GM21717 (cell line): Measurements from ENCODE around the gene RASL10B.

Experiments
- ATAC-seq: cut with Tn5 transposase; IDR thresholded peaks from one replicate; pipeline ENCODE4 v1.9.1; 2021; ENCODE audit warnings: mild to moderate bottlenecking, moderate library complexity; ENCODE audit not compliant: unreplicated experiment

Gene RASL10B

DNA sequence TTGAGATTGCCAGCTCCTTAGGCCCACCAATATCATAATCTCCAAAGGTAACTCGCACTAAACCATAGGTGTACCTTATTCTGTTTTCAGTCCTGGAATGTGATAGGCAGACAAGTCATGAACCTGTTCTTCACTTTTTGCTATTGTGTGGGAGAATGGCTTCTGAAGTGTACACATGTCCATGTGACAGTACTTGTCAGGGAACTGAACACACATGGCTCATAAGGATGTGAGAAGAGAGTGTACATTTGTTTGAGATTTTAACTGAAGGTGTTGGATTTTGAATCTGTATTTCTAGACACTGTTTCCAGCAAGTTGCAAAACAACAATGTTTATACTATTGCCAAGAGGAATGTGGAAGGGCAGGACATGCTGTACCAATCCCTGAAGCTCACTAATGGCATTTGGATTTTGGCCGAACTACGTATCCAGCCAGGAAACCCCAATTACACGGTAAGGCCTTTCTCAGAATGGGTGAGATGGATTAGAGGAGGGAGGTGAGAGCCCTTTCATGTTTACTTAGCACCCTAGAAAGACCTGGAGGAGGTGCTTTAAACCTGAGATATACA lies 14.5 kb upstream of the RASL10B start:
- no peak for ATAC-seq

DNA sequence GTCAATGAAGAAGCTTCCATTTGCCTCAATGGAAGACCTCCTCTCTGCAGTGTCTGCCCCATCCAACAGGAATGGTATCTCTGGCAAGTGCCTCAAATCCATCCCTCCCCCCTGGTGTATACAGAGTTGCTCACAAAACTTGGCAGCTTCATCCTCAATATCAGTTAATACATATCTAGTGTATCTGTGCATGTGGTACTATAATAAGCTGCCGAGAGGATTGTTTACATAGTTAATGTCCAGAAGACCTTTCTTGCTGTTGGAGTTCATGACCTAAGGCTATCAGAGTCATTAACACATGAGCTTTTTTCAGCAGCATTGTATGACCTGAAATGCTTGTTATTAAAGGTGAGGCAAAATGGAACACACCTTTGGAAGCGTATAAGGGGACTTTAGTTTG lies 14.0 kb upstream of the RASL10B start:
- ATAC-seq, result no peak

DNA sequence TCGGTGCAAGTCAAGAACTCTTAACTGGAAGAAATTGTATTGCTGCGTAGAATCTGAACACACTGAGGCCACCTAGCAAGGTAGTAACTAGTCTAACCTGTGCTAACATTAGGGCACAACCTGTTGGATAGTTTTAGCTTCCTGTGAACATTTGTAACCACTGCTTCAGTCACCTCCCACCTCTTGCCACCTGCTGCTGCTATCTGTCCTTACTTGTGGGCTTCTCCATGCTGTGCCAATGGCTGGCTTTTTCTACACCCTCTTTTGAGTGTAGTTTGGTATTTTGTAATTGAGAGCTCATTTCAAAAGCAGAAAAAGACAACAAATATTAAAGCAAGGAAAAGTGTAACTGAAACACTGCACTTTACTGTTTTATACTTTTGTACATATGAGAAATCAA lies 7.7 kb upstream of the RASL10B start:
- no peak for ATAC-seq

DNA sequence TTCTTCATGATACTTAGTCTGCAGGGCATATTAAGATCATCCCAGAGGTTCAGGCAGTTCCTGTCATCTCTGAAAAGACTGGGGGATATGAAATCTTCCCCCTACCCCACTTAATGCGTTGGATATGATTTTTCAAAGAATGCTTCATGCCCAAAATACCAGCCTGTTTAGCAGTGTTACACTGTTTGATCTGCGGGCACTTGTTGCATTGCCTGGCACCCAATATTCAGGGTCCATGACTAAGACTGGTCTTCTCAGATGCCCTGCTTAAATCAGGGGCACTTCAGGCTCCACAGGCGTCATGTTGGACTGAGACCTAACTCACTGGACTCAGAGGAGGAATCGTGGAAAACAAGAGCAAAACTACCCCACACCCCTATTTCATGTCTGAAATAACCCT lies 6.4 kb upstream of the RASL10B start:
- no peak for ATAC-seq

DNA sequence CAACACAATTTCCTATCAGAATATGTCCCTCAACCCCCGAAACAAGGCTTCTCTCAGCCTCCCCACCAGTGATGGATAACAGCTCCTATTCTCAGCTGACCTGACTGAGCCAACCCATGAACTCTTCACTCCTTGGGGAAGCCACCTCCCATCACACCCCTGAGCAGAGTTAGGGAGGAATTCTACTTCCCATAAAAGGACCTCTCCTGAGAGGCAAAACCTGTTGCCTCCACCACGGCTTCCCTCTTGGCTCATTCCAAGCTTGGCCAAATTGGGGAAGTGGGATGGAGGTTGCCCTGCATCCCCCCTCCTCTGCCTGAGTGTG lies 5.7 kb upstream of the RASL10B start:
- no peak for ATAC-seq

DNA sequence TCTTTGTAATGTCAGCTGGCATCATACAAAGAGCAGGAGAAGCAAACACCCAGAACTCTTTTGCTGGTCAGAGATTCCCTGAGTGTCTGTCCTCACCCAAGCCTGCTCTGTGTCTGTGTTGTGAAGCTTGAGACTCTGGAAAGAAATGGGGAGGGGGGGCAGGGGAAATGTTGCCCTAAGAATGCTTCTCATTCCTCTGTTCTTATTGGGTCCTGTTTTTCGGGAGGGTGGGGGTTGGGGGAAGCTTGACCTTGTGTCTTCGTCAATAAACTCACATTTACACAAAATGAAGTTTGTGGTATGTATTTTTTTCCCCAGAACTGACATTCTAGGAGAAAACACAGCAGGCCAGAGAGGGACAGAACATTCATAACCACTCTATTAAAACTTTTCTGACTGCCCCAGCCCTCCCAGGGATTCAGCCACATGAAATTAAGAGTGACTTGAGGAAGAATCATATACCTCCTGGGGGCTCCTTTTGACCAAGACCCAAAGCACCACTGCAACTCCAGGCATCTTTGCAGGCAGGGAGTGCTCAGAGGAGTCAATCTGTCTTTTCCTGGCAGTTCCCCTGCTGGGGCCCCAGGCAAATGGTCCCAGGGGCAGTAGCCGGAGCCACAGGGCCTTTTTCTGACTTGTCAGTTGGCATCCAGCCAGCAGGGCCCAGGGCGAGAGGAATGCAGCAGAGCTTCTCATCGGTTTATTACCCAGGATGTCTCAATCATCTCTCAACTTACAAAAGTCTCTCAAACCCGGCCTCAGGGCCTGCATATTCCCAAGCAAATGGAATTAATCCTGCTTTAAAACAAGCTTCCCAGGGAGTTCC lies 5.1 kb upstream of the RASL10B start:
- ATAC-seq, result no peak

DNA sequence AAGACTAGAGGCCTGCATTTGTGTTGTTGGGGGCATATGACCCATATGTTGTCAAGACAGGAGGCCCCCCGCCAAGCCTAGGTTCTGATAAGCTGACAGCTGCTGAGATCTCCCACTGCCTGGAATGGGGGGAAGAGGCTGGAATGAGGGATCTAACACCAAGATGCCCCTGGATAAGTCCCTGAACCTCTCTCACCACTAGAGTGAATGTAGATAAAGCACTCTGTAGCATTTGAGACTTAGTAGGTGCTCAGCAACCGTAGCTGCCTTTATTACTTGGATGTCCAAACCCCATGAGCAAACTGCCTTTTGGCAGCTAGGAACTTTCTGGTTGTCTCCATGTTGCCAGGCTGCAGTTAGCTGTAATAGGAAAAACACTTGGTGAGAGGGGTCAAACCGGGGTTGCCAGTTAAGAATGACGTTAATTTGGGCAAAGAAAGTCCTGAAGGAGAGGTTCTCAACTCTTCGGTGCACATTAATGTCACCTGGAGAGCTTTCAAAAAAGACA lies 4.4 kb upstream of the RASL10B start:
- no peak for ATAC-seq

DNA sequence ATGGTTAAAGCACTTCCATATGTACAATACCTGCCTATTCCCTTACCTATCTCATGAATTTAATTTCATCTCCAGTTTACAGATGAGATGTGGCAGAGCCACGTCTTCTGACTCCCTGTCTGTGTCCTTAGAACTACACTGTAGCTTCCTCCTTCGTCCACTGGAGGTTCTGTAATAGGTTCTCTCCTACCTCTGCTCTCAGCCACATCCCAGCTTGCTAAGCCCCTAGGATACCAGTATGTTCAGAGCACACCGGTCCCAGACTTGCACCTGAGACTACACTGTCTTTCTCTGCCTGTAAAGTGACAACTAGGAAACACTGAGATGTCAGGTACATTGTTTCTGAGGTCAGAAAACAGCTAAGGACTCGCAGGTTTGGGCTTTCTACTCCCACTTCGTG lies 3.8 kb upstream of the RASL10B start:
- no peak for ATAC-seq

DNA sequence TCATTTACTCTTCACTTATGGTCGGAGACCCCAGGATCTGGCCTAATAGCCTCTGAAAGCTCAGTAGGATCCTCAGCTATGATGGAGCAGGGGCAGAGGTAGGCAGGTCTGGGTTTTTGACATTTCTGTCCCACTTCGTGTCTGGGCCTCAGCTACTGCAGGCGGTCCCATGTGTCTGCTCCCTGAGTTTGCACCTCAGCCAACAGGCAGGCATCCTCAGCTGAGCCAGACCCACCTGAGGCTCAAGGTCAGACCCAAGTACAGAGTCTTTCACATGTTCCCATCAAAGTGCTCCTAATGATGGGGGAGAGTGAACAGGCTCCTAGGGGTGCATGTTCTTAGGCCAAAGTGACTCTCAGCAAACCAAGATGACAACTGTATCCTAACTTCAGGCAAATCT lies 2.9 kb upstream of the RASL10B start:
- no peak for ATAC-seq

DNA sequence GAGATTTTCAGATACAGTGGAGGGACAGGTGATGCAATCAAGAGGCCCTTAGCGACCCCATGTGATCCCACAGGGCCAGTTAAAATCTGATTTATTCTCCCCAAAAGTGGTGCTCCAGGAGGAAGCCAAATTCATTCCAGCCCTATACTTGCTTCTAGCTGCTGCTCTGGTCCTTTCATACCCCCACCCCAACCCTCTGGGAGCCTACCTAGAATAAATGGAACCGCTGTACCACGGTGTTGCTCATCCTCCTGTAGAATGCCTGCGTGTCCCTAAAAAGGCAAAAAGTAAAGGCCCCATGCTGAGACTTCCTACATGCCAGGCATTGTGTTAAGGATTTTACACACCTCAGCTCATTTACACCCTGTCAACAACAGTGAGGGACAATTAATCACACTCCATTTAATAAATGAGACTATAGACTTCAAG lies 2.0 kb upstream of the RASL10B start:
- no peak for ATAC-seq

DNA sequence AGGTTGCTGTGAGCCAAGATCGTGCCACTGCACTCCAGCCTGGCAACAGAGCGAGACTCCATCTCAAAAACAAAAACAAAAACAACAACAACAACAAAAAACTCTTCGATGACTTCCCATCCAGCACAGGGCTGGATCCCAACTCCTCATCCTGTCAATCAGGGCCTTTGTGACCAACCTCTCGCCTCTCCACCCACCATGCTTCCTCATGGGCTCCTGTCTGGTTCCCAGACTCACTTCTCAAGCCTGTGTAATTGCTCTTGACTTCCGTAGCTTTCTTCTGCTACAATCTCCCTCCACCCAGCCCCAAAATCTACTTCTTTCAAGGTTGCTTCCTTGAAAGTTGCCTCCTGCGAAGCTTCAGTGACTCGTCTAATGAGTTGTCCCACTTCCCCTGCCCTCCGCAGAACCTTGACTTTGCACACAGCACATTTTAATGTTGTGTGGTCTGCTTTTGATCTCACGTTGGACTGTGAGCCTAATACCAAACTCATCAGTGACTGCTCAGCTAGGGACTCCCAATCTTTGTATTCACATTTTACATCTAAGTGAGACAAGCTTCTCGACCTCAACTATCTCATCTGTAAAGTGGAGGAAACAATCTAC lies 936 bp upstream of the RASL10B start:
- ATAC-seq, result no peak

DNA sequence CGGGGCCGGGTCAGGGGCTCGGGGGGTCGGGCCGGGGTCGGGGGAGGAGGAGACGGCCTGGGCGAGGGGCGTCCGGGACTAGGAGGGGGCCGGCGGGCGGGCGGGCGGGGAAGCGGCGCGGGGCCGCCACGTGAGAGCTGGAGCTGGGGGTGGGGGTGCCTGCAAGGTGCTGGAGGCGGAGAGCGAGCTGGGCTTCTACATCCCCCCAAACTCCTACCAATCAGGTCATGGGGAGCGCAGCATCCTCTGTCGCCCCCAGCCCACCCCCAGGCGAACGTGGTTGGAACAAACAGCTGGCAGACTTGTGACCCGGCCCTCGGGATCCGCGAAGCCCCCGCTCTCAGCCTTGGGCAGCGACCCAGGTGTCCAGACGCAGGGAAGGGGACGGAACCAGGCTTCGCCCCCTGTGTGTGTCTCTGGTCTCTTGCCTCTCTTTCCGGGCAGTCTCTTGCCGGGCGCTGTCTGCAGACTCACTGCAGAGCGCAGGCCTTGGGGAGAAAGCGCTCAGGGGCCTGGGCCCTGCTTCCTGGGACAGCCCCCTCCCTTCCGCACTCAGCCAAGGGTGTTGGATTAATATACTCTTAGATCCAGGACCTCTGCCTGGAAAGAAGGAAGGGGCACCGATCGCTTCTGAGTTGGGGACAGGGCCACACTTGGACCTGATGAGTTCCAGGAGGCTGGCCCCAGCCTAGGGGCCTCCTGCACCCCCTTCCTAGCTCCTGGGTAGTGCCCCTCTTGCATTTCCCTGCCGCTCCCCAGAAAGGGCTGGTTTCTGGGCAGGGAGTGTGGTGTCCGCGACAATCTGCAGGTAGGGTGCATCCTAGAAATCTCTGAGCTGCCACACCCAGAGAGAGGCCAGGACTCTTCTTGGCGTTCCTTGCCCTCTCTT lies 722 bp downstream of the RASL10B start:
- no peak for ATAC-seq

DNA sequence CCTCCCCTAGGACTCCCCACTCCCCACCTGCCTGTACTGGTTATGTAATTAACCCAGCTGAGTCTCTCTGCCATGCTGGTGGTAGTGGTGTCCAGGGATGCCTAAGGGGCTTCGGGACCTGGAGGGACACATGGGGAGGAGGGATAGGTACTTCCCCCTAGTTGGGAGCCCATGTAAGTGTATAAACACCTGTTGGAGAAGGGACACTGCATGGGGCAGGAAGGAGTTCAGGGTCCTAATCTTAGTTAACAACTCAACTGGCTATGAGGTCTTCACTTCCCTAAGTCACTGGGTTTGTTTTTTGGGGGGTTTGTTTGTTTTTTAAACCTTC lies 1.3 kb downstream of the RASL10B start:
- ATAC-seq, result no peak

DNA sequence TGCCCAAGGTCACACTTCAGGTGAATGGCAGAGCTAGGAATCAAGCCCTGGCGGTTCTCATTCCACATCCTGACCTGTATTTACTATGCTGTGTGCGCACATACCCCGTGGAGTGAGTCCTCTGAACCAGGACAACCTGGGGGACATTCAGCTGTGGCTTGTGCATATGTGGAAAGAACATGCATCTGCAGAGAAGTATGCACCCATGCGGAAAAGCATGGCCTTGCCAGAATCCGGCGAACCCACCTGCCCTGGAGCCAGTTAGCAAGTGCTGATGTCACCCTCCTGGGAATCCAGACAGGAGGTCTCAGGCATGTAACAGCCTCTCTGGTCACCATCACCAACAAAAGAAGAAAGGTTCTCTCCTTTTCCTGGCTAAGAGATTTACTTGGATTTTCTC lies 1.9 kb downstream of the RASL10B start:
- ATAC-seq, result no peak

DNA sequence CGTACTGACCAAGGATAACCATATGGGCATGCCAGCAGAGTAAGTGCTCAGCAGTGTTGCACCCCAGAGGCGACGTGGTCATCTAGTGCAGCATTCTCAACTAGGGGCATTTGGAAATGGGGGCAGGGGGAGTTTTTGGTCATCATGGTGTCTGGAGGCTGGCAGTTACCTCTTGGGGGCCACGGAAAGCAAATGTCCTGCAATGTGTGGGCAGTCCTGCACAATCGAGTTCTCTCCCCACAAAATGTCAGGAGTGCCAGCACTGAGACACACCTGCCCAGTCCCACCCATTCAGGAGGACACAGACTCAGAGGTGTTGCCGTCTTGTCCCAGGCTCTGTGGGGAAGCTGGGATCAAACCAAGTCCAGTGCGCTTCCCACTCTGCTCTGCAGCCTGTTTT lies 3.0 kb downstream of the RASL10B start:
- ATAC-seq, result no peak

DNA sequence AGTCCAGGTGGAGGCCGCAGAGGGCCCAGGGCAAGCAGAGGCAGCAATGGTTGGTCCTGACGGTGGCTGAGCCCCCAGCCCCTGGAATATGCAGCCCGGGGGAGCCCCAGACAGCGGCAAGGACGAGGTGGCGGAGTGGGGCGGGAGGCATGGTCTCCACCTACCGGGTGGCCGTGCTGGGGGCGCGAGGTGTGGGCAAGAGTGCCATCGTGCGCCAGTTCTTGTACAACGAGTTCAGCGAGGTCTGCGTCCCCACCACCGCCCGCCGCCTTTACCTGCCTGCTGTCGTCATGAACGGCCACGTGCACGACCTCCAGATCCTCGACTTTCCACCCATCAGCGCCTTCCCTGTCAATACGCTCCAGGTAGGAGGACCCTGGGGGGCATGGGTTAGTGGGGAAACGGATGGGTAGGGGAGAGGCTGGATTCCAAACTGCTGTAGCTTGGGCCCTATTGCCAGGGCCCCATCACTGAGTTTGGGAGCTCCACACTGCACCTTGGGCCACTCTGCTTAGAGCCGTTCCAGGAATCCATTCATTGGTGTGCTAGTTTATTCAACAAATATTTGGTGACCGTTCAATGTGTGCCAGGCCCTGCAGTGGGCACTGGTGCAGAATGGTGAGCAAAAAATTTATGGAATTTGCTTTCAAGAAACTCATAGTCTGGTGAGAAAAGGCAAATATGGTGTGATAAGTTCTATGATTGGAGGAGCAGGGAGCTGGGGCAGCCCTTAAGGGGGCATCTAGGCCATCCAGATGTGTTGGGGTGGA lies 3.8 kb downstream of the RASL10B start:
- ATAC-seq, result no peak

DNA sequence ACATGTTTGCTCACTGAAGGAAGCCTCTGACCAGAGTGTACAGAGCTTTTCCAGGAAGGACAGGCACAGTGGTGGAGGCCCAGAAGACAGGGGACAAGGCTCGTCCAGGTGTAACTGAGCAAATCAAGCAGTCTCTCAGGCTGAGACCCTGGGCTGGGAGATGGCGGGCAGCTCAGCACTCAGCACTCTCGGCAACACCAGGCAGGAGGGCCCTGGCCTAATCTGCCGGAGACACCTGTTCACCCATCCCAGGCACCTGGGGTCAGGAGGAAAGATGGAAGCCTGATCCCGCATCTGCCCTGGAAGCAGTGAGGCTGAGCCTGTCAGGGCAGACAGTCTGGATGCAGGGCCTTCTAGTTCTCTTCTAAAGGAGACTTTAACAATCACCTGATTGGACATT lies 4.8 kb downstream of the RASL10B start:
- ATAC-seq, result no peak

DNA sequence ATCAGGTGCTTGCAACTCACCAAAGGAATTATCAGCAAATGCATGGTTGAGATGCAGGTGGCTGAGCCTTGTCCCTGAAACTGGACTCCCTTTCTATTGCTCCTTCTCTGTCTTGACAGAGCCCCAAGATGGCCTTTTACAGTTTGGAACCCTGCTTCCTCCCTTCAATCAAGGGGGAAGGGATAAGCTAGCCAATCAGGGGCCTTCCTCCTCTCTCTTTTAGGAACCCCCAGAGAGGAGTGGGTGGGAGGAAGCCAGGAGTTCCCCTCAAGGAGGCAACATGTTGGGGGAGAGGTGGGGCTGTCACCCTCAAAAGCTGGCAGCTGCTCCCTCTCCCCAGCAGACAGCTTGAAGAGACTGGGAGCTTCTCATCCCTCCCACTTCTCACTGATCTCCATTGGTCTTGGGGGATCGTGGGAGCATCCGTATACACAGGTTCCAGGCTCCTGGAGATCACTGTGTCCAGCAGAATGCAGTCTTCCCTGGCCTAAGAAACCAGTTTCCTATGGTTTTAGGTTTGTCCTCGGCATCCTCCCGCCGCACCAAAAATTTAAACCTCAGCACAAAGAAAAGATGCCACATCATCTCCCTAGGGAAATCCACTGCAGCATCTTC lies 7.2 kb downstream of the RASL10B start:
- no peak for ATAC-seq

DNA sequence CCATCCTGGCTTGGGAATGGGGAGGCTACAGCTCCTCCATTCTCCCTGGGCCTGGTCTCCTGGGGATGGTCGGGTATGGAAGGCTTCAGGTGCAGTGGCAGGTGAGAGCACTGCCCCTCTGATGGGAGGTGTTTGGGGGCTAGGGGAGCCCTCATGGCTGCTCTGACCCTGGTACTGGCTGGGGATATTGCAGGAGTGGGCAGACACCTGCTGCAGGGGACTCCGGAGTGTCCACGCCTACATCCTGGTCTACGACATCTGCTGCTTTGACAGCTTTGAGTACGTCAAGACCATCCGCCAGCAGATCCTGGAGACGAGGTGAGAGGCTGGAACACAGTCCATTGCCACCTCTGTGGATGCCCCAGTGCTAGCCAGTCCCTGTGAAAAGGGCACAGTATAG lies 8.8 kb downstream of the RASL10B start:
- no peak for ATAC-seq
